Stomach (tissue), 9 donors: Measurements from ENCODE around the gene FBRSL1. TPM values are rescaled to one million over a fixed set of nuclear protein-coding genes. Genes with fewer than 3 reads are reported as not detected.

Source experiments
- DNase-seq, 2 donors: peaks; one replicate each; pipeline versions ENCODE4 v3.0.0 to v3.0.0-alpha.2; 2013 to 2019
- H3K27ac ChIP-seq, 5 donors: fragments of 200-600 bp in 4 of 5; sonication (generic) in 4 of 5; one replicate each; pipeline ENCODE4 v1.5.1; 2013 to 2019; ENCODE audit warnings: mild to moderate bottlenecking in 1 of 5, moderate library complexity in 1 of 5
- H3K27me3 ChIP-seq, 3 donors: fragments of 200-600 bp; sonication (generic); one replicate each; pipeline ENCODE4 v1.5.1; 2017 to 2019; ENCODE audit warnings: mixed run types in 1 of 3
- H3K36me3 ChIP-seq, 4 donors: fragments of 200-600 bp; sonication (generic); 1 replicate in 3 of 4; 2 replicates in 1 of 4; pipeline ENCODE4 v1.5.1; 2016 to 2019
- H3K4me1 ChIP-seq, 4 donors: fragments of 200-600 bp; sonication (generic); one replicate each; pipeline ENCODE4 v1.5.1; 2016 to 2019
- H3K4me3 ChIP-seq, 4 donors: fragments of 200-600 bp; sonication (generic) in 3 of 4; one replicate each; pipeline ENCODE4 v1.5.1; 2016 to 2019; ENCODE audit warnings: mild to moderate bottlenecking in 1 of 4
- H3K9me3 ChIP-seq, 4 donors: fragments of 200-600 bp; sonication (generic); one replicate each; pipeline ENCODE4 v1.5.1; 2016 to 2019
- EP300 ChIP-seq: sonication (generic); formaldehyde crosslinking; IDR thresholded peaks from one replicate; pipeline ENCODE4 v1.6.1; 2017; ENCODE audit warnings: antibody characterized with exemption
- POLR2A ChIP-seq, 4 donors: fragments of 450-650 bp; IDR thresholded peaks; one replicate each; pipeline ENCODE4 v1.6.1; 2016; ENCODE audit warnings: antibody characterized with exemption in 4 of 4, control low read depth in 2 of 4, mild to moderate bottlenecking in 1 of 4, moderate library complexity in 1 of 4
- POLR2AphosphoS5 ChIP-seq, 3 donors: sonication (generic); formaldehyde crosslinking; IDR thresholded peaks; one replicate each; pipeline ENCODE4 v1.6.1; 2016; ENCODE audit warnings: antibody characterized with exemption in 3 of 3
- WGBS, 5 donors: extraction: QIAGEN DNeasy Blood & Tissue Kit in 3 of 5; methylation state at CpG; one replicate each; pipeline versions ENCODE4 v1.1.5 to v1.1.7; 2013 to 2018; 5-methylcytosine and 5-hydroxymethylcytosine counted together
- intact Hi-C: fragments of 100-400 bp; cut with DNase I; formaldehyde crosslinking; loops from one replicate; pipeline ENCODE4 v1.15.1; 2023; ENCODE audit warnings: low total_unique reads
- polyA plus RNA-seq, 3 donors: library from polyadenylated mRNA; stranded (reverse); fragments of 200-250 nt; gene quantifications; one replicate each; pipeline ENCODE4 v1.2.3, GENCODE V29; 2013
- total RNA-seq, 5 donors: library from RNA; depleted of rRNA; stranded (reverse); fragments of >200 nt; gene quantifications; one replicate each; pipeline versions ENCODE4 v1.1.0 to v1.2.3, GENCODE V29; 2014 to 2016
- TF ChIP-seq, protein P1 (sequence below), 7 experiments: fragments of 450-650 bp in 4 of 7; fragments of 200-600 bp in 3 of 7; sonication (generic) in 3 of 7; IDR thresholded peaks; one replicate each; pipeline ENCODE4 v1.5.1; 2016 to 2019; ENCODE audit warnings: antibody characterized with exemption in 7 of 7, control low read depth in 2 of 7, mild to moderate bottlenecking in 1 of 7
- donor health status: healthy with polysubstance abuse.
- donor health status: Bipolar disorder and iron deficiency.
- donor health status: healthy.

The FBRSL1 gene
- total and polyA plus RNA-seq, 8 donors = 5.3 to 110 (median 15.7) TPM

DNA sequence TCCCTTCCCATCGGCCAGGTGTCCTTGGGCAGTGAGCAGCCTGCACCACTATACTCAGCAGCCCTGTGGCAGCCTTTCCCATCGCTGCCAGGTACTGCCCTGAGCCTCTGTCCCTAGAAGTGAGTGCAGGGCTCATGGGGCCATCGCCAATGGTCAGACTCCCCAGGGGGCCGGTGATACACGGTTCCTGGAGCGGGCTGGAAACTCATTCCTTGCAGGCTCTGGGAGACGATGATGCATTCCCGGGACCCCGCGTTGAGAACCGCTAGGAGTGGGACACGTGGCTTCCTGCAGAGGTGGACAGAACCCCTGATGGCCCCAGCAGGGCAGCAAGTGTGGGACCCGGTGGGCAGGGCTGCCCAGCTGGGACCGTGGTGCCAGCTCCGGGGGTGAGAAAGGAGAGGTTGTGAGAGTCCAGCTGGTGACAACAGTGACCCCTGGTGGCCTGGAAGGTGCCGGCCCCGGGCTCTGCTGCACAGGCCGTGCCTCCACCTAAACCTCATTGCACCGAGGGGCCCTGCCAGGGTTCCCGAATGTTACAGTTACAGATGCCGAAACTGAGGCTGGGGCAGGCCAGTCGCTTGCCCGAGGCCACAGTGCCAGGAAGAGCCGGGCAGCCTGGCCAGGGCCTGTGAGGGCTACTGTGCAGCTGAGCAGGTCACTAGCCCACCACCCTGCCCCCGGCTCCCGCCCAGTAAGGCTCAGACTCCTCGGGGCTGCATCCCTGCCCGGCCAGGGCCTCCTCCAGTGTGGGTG is 33.8 kb downstream of the FBRSL1 start:
- intact Hi-C loops = loop anchor here (10.0 kb wide), 1 partner anchor 109 kb away; no protein-coding TSS in a partner anchor
- TF ChIP-seq POLR2AphosphoS5 (IDR thresholded peaks at IDR 0.05) (no peak), POLR2A (IDR thresholded peaks at IDR 0.05) (no peak), EP300 (no peak)
- TF ChIP-seq, protein P1, sequence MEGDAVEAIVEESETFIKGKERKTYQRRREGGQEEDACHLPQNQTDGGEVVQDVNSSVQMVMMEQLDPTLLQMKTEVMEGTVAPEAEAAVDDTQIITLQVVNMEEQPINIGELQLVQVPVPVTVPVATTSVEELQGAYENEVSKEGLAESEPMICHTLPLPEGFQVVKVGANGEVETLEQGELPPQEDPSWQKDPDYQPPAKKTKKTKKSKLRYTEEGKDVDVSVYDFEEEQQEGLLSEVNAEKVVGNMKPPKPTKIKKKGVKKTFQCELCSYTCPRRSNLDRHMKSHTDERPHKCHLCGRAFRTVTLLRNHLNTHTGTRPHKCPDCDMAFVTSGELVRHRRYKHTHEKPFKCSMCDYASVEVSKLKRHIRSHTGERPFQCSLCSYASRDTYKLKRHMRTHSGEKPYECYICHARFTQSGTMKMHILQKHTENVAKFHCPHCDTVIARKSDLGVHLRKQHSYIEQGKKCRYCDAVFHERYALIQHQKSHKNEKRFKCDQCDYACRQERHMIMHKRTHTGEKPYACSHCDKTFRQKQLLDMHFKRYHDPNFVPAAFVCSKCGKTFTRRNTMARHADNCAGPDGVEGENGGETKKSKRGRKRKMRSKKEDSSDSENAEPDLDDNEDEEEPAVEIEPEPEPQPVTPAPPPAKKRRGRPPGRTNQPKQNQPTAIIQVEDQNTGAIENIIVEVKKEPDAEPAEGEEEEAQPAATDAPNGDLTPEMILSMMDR (IDR thresholded peaks at IDR 0.05) = peak in 5 of 7 experiments; percentile 58 to 73 (median 70)
- no peaks in the 10 kb centered on the region for H3K27me3 ChIP-seq
- H3K4me1 ChIP-seq = peaks cover 29 to 63% (median 54%) of the 10 kb centered on the region in 4 donors
- peak; percentile 79 to 89 for DNase-seq
- WGBS, 5 donors = 29 to 47% (median 42%) methylated on average over 9 to 28 of the region's 28 CpGs
- peak overlapping the region in 4 of 5 donors; percentile 40 to 76 (median 46) for H3K27ac ChIP-seq
- H3K36me3 ChIP-seq = peaks cover 0 to 36% (median 23%) of the 10 kb centered on the region in 4 donors
- H3K4me3 ChIP-seq = no peak overlapping the region
- no peaks in the 10 kb centered on the region for H3K9me3 ChIP-seq

- TF ChIP-seq POLR2AphosphoS5 (IDR thresholded peaks at IDR 0.05) = peak in 2 of 3 donors; percentile 6 to 69
- no peak for TF ChIP-seq EP300
- intact Hi-C loops = loop anchor here (10.0 kb wide), 1 partner anchor 110 kb away; no protein-coding TSS in a partner anchor
- peak overlapping the region in 4 of 5 donors; percentile 40 to 76 (median 46) for H3K27ac ChIP-seq
- peaks cover 29 to 63% (median 54%) of the 10 kb centered on the region in 4 donors for H3K4me1 ChIP-seq
- H3K4me3 ChIP-seq = no peak overlapping the region
- H3K27me3 ChIP-seq = no peaks in the 10 kb centered on the region
- H3K9me3 ChIP-seq = no peaks in the 10 kb centered on the region
- WGBS, 5 donors = 33 to 64% (median 38%) methylated on average over 14 to 16 of the region's 16 CpGs
- DNase-seq = peak; percentile 90
- H3K36me3 ChIP-seq = peaks cover 0 to 36% (median 25%) of the 10 kb centered on the region in 4 donors
These were observed 34.5 kb downstream of the FBRSL1 start for GRCh38 chr12:132524405-132524804.

- H3K36me3 ChIP-seq = peaks cover 0 to 40% (median 25%) of the 10 kb centered on the region in 4 donors
- peak overlapping the region in 2 of 5 donors; percentile 38 to 76 for H3K27ac ChIP-seq
- H3K27me3 ChIP-seq = no peaks in the 10 kb centered on the region
- H3K4me3 ChIP-seq = no peak overlapping the region
- H3K4me1 ChIP-seq = peaks cover 29 to 59% (median 52%) of the 10 kb centered on the region in 4 donors
- TF ChIP-seq, protein P1 (IDR thresholded peaks at IDR 0.05) = no peak
- TF ChIP-seq EP300 (no peak), POLR2AphosphoS5 (IDR thresholded peaks at IDR 0.05) (no peak), POLR2A (IDR thresholded peaks at IDR 0.05) (no peak)
- intact Hi-C loops = loop anchor here (10.0 kb wide), 1 partner anchor 110 kb away; no protein-coding TSS in a partner anchor
- DNase-seq = no peak
- H3K9me3 ChIP-seq = no peaks in the 10 kb centered on the region
- 70 to 90% (median 85%) methylated on average over 16 to 43 of the region's 43 CpGs for WGBS, 5 donors
These were observed 35.3 kb downstream of the FBRSL1 start for GRCh38 chr12:132525011-132525832.

GRCh38 chr12:132525833-132526455 is 36.0 kb downstream of the FBRSL1 start:
- Histone ChIP-seq H3K36me3 (peaks cover 0 to 40% (median 25%) of the 10 kb centered on the region in 4 donors), H3K4me1 (peaks cover 22 to 52% (median 45%) of the 10 kb centered on the region in 4 donors), H3K27me3 (no peaks in the 10 kb centered on the region), H3K9me3 (no peaks in the 10 kb centered on the region), H3K27ac (no peak overlapping the region), H3K4me3 (no peak overlapping the region)
- no peak for TF ChIP-seq POLR2AphosphoS5 (IDR thresholded peaks at IDR 0.05)
- no peak for TF ChIP-seq EP300
- no peak for TF ChIP-seq POLR2A (IDR thresholded peaks at IDR 0.05)
- TF ChIP-seq, protein P1 (IDR thresholded peaks at IDR 0.05) = no peak
- DNase-seq = no peak
- WGBS, 5 donors = 88 to 94% (median 91%) methylated on average over 17 to 28 of the region's 28 CpGs
- intact Hi-C loops = loop anchor here (10.0 kb wide), 1 partner anchor 111 kb away; no protein-coding TSS in a partner anchor
